ENCODE results near the gene PLEKHA3.

PLEKHA3 gene

DNA sequence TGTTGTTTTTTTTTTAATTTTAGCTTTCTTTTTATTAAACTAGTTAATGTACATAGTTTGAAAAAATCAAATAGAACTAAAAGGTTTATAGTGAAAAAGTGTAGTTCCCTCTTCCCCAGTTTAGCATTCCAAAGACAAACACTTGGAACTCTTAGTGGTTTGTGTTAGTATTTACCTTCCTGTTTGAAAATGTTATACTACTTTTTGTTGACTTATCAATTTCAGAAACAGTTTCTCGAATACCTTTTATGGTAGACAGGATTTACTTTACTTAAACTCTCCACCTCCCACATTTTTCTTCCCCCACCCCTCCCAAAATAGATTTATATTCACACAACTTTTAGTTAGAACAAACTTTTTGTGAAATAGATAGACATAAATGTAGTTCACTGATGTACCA, 26.7 kb downstream of the PLEKHA3 start:
- no peak overlapping the region for H3K4me3 ChIP-seq (ENCODE audit: low read depth, low read length)
- DNase-seq (ENCODE audit: low read depth), result no peak
- TF ChIP-seq, protein P1, sequence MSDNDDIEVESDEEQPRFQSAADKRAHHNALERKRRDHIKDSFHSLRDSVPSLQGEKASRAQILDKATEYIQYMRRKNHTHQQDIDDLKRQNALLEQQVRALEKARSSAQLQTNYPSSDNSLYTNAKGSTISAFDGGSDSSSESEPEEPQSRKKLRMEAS (IDR thresholded peaks at IDR 0.05; ENCODE audit: low read depth, low read length), result no peak
- TF ChIP-seq, protein P2, sequence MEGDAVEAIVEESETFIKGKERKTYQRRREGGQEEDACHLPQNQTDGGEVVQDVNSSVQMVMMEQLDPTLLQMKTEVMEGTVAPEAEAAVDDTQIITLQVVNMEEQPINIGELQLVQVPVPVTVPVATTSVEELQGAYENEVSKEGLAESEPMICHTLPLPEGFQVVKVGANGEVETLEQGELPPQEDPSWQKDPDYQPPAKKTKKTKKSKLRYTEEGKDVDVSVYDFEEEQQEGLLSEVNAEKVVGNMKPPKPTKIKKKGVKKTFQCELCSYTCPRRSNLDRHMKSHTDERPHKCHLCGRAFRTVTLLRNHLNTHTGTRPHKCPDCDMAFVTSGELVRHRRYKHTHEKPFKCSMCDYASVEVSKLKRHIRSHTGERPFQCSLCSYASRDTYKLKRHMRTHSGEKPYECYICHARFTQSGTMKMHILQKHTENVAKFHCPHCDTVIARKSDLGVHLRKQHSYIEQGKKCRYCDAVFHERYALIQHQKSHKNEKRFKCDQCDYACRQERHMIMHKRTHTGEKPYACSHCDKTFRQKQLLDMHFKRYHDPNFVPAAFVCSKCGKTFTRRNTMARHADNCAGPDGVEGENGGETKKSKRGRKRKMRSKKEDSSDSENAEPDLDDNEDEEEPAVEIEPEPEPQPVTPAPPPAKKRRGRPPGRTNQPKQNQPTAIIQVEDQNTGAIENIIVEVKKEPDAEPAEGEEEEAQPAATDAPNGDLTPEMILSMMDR (IDR thresholded peaks at IDR 0.05; ENCODE audit: low read depth, low read length), result no peak
- no peak for TF ChIP-seq POLR2A (IDR thresholded peaks at IDR 0.05; ENCODE audit: extremely low read depth, insufficient read length)
- TF ChIP-seq MYC (IDR thresholded peaks at IDR 0.05; ENCODE audit: low read depth, low read length), result no peak

DNA sequence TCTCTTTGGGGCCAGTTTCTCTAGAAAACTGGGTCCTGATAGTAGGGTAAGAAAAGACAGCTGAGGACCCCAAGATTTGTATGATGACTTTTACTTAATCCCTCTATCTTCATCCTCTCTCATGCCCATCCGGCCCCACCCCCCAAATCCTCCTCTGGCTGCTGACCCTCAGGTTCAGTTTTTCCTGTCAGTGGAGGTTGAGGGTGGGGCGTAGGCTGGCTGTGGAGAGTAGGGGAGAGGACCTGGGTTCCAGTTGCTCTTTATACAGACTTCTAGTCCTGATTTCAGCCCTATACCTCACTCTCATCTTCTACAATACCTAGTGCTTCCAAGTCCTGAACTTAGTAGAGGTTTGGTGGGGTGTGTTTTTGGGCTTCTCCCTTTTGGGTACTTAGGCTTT, 28.4 kb downstream of the PLEKHA3 start:
- H3K4me3 ChIP-seq (ENCODE audit: low read depth, low read length), result no peak overlapping the region
- no peak for DNase-seq (ENCODE audit: low read depth)
- TF ChIP-seq, protein P2 (IDR thresholded peaks at IDR 0.05; ENCODE audit: low read depth, low read length), result no peak
- TF ChIP-seq, protein P1 (IDR thresholded peaks at IDR 0.05; ENCODE audit: low read depth, low read length), result no peak
- TF ChIP-seq POLR2A (IDR thresholded peaks at IDR 0.05; ENCODE audit: extremely low read depth, insufficient read length) (no peak), MYC (IDR thresholded peaks at IDR 0.05; ENCODE audit: low read depth, low read length) (no peak)

DNA sequence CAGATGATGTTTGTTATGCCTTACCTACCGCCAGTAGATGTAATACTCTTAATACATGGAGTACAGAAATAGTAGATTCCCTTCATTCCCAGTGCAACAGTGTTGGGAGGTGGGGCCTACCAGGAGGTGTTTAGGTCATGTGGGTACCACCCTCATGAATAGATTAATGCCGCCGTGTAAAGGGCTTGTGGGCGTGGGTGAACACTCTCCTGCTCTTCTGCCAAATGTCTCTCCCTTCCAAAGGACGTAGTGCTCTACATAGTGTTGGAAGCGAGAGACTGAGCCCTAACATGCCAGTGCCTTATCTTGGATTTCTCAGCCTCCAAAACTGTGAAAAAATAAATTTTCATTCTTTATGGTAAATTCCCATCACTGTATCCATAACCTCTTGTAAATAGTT, 30.1 kb downstream of the PLEKHA3 start:
- H3K4me3 ChIP-seq (ENCODE audit: low read depth, low read length), result no peak overlapping the region
- DNase-seq (ENCODE audit: low read depth), result no peak
- TF ChIP-seq MYC (IDR thresholded peaks at IDR 0.05; ENCODE audit: low read depth, low read length) (no peak), POLR2A (IDR thresholded peaks at IDR 0.05; ENCODE audit: extremely low read depth, insufficient read length) (no peak)
- TF ChIP-seq, protein P1 (IDR thresholded peaks at IDR 0.05; ENCODE audit: low read depth, low read length), result no peak
- TF ChIP-seq, protein P2 (IDR thresholded peaks at IDR 0.05; ENCODE audit: low read depth, low read length), result no peak

DNA sequence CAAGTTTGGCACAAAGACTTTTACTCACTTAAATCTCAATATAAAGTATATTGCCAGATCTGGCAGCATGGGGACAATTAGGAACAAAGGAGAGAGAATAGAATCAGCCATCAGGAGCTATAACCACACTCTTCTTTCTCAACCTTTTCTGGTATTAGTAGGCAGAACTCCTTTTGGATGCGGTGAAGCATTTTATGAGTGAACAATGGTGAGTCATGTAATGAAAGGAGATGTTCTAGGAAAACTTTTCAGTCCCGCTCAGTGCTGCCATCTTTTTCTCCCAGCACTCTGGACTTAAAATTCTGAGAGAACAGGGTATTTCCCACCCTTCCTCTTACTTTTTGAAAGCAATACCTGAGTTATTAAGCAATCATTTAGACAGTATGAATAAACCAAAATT, 32.2 kb downstream of the PLEKHA3 start:
- H3K4me3 ChIP-seq (ENCODE audit: low read depth, low read length), result no peak overlapping the region
- DNase-seq (ENCODE audit: low read depth), result no peak
- TF ChIP-seq, protein P1 (IDR thresholded peaks at IDR 0.05; ENCODE audit: low read depth, low read length), result no peak
- TF ChIP-seq MYC (IDR thresholded peaks at IDR 0.05; ENCODE audit: low read depth, low read length) (no peak), POLR2A (IDR thresholded peaks at IDR 0.05; ENCODE audit: extremely low read depth, insufficient read length) (no peak)
- TF ChIP-seq, protein P2 (IDR thresholded peaks at IDR 0.05; ENCODE audit: low read depth, low read length), result no peak

DNA sequence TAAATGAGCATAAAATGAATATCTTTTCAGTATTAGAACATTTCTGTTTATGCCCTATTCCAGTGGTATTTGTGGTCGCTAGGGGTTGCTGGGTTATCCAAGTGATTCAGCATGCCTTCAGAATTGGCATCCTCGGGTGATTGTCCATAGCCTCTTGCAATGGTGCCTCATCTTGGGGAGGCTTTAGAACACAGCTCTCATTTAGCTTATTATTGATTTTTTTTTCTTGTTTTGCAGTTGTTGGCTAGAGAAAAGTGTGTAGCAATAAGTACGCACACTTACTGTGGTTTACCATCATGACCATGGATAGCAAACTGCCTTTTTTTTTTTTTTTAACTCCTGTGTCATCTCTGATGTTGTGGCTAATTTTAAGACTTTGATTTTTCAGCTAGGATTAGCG, 33.6 kb downstream of the PLEKHA3 start:
- TF ChIP-seq MYC (IDR thresholded peaks at IDR 0.05; ENCODE audit: low read depth, low read length), result no peak
- no peak overlapping the region for H3K4me3 ChIP-seq (ENCODE audit: low read depth, low read length)
- no peak for DNase-seq (ENCODE audit: low read depth)

DNA sequence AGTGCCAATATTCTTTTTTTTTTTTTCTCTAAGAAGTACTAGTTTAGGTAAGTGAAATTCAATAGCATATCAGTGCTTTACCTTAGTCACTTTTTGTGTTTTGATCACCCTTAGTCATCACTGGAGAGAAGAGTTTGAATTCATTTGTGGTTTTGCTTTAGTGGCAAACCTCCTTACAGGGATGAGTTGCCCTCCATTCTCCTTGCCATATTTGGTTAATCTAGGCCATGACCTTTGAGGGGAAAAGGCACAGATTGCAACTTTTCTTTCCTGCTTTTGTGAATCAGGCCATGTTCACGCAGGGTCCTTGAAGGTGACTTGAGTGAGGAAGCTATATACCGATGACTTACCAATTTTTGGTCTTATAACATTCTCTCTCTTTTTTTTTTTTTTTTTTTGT, 34.4 kb downstream of the PLEKHA3 start:
- no peak overlapping the region for H3K4me3 ChIP-seq (ENCODE audit: low read depth, low read length)
- DNase-seq (ENCODE audit: low read depth), result peak; percentile 21
- TF ChIP-seq POLR2A (IDR thresholded peaks at IDR 0.05; ENCODE audit: extremely low read depth, insufficient read length), result no peak
- TF ChIP-seq, protein P2 (IDR thresholded peaks at IDR 0.05; ENCODE audit: low read depth, low read length), result no peak
- no peak for TF ChIP-seq MYC (IDR thresholded peaks at IDR 0.05; ENCODE audit: low read depth, low read length)
- TF ChIP-seq, protein P1 (IDR thresholded peaks at IDR 0.05; ENCODE audit: low read depth, low read length), result no peak

Data from NB4 (cell line).